Activated CD4-positive, alpha-beta T cell treated with anti-CD3 and anti-CD28 coated beads for 24 hours (primary cell): ENCODE measurements around the gene FDX2.

Experiments
- DNase-seq, 2 donors: peaks; one replicate each; pipeline ENCODE4 v3.0.0-alpha.2; 2020; ENCODE audit warnings: low read depth in 2 of 2

The FDX2 gene

DNA sequence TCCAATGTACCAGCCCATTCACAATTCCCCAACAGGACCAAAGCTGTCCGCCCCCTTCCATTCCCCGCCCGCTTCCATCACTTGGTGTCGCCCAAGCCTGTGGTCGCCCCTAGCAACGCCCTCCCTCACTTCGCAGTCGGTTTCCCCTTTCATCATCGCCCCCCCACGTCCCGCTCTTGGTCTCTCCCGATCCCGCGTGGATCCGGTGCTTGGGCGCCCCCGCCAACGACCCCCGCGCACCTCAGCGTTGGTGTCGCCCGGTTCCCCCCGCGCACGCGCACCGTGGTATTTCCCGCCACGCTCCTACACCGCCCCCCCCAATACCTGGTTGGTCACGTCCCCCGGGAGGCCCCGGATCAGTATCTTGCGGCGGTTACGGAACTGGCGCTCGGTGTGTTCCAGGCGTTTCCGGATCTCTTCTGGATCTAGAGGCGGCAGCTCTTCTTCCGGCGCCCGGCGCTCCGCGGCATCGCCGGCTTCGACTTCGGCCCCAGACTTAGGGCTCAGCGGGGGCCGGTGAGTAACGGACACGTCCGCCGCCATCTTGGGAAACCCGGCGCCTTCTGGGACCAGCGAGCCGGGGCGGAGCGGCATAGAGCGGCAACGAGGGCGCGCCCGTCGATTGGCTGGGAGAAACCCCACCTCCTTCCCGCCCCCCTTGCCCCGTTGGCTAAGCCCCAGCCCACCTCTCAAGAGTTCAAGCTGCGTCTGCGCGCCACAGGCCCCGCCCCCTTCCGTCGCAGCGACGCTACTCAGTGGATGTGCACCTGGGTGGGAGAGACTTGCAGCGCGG lies 17.3 kb upstream of the FDX2 start, which contains the start of gene RAVER1:
Gene RAVER1, minus strand, starts transcription at position 565 of the 793 bp plus-strand sequence. Its CDS starts 22 bp downstream, at position 543.
- peak; percentile 97 to 99 for DNase-seq

DNA sequence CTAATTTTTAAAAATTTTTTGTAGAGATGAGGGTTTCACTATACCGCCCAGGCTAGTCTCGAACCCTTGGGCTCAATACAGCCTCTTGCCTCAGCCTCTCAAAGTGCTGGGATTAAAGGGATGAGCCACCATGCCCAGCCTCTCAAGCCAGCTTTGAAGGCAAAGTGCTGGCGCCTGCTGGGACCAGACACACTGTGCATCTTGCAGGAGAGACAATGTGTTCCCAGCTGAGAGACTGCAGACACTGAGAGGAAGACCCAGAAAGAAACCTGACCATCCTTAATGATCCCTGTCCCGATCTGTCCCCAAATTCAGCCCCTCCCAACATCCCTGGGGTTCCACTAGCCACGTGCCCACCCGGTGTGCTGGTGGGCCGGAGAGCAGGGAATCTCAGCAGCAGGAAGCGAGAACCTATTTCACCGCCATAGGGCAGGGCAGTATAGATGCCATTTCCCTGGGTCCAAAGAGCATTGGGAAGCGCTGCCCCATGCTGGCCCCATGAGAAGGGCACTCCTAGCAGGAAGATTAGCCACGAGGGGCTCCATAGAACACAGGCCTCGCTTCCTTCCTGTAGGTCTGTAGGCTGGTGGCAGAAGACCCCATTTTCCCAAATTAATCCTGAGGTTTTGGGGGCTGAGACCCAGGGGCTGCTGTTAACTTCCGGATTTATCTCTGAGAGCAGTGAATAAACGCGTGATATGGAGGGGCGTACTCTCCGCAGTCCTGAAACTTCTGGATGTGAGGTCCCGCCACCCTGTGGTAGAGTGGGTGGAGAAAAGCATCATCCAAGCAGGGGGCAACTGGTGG lies 16.5 kb upstream of the FDX2 start:
- no peak for DNase-seq

DNA sequence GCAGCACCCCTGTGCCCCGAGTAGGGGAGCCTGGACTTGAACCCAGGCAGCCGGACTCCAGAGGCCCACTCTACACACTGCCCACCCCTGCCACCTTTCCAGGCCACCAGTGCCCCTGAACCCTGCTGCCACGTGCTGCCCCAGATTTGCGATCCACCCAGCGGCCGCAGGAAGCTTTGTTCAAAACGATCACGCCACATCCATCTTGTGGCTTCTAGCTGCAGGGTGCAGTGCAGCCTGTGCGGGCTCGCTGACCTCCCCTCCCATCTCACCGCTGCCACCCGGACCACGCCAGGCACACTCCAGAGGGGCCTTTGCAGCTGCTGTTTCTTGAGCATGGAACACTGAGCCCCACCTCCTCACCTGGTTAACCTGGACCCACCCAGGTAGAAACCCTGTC lies 13.7 kb upstream of the FDX2 start:
- DNase-seq = no peak

DNA sequence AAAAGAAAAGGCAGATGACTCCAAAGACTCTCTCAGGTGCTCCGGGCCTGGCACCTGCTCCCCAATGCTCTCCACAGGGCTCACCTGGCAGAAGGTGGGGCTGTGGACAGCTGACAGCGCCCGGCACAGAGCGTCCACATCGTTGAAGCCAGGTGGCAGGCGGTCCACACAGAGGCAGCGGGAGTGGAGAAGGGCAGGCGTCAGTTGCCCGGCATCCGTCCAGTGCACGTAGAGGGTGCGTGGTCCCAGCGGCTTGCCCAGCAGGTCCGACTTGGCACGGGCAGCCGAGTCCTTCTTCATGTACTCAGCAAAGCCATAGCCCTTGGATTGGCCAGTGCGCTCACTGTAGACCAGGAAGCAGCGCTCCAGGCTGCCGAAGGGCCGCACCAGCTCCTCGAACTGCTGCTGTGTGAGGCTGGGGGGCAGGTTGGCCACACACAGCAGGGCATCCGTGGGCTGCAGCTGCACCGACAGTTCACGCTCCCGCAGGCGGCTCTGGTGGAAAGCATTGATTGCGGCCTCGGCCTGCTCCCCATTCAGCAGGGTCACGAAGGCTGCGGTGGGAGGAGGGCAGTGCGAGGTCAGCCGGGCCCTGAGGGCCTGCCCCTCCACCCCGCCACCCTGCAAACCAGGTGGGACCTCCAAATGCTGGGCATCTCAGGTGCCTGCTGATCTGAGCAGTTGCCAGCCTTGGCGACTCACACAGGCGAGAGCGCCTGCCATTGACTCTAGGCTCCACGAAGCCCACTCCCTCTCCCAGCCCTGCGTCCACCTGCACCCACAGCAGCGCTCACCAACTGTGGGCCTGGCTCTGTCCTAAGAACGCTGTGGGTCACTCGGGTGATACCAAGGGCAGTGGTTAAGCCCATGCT lies 13.0 kb upstream of the FDX2 start:
- DNase-seq = no peak

DNA sequence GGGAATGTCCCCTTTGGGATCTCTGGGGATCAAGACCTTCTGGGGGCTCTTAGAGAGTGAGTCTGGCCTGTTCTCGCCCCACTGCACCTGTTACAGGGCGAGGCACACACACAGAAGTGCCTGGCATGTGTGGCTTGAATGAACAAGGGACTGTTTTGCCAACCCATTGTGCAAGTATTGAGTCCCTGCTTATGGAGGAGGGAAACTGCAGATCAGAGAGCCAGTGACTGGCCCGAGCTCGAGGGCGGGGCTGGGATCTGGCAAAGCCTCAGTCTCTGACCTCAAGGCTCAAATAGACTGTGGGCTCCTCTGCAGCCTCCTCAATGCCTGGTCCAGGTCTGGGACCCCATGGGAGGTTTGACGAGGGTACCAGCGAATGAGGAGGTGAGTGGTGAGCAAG lies 12.0 kb upstream of the FDX2 start:
- DNase-seq = no peak

DNA sequence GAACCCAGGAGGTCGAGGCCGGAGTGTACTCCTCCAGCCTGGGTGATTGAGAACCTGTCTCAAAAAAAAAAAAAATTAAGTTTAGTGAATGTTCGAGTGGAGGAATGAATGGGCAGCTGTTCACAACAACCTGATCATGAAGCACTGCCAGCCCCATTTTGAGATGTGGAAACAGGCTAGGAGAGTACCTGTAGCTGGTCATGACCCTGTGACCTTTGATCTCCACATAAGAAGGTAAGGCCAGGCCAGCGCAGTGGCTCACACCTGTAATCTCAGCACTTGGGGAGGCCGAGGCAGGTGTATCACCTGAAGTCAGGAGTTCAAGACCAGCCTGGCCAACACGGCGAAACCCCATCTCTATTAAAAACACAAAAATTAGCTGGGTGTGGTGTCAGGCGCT lies 9.9 kb upstream of the FDX2 start:
- no peak for DNase-seq

DNA sequence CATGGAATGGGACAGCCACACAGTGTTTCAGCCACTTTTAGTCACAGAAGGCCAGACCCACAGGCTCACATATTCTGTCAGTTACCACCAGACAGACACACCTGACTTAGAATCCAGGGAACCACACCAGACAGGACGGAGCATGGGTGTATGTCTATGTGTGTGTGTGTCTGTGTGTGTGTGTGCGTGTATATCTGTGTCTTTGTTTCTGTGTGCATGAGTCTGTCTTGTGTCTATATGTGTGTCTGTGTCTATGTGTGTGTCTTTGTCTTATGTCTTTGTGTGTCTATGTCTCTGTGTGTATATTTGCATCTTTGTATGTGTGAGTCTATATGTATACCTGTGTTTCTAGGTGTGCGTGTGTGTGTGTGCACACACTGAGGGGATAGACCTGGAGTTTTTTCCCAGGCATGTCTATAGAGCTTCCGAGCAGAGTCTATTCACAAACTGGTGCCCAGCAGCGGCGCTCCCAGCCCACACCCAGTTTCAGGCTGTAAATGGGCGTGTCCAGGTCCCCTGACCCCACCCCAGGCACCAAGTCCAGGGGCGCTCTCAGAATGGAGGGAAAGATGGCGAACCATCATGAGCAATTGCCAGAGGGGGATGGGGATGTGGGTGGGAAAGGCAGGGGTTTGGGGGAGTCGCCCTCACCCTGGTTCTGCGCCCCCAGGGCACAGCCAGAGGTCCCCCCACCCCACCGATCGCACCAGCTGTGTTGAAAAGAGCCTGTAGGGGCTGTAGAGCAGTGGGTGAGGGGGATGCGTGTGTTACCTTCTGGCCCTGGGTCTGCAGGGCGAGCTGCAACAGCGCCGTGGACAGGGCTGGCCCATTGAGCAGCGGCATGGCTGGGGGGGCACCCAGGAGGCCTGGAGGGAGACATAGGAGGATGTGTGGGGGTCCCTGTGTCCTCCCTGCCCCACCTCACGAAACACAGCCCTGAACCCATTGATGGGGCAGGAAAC lies 6.3 kb upstream of the FDX2 start:
- no peak for DNase-seq

DNA sequence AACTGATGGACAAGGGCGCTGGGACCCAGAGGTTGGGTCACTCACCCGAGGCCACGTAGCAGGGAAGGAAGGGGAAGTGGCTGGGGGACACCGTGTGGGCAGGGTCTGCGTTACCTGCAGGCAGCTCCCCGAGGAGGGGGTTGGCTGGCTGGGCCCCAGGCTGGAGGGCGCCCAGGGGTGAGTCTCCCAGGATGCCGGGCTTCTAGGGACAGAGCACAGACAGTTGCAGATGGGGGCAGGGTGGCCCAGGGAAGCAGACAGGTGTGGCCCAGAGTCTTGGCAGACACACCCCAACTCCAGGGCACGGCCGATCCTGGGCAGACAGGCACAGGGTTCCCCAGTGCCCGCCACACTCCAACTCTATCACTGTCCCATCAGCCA lies 5.6 kb upstream of the FDX2 start:
- DNase-seq = no peak

DNA sequence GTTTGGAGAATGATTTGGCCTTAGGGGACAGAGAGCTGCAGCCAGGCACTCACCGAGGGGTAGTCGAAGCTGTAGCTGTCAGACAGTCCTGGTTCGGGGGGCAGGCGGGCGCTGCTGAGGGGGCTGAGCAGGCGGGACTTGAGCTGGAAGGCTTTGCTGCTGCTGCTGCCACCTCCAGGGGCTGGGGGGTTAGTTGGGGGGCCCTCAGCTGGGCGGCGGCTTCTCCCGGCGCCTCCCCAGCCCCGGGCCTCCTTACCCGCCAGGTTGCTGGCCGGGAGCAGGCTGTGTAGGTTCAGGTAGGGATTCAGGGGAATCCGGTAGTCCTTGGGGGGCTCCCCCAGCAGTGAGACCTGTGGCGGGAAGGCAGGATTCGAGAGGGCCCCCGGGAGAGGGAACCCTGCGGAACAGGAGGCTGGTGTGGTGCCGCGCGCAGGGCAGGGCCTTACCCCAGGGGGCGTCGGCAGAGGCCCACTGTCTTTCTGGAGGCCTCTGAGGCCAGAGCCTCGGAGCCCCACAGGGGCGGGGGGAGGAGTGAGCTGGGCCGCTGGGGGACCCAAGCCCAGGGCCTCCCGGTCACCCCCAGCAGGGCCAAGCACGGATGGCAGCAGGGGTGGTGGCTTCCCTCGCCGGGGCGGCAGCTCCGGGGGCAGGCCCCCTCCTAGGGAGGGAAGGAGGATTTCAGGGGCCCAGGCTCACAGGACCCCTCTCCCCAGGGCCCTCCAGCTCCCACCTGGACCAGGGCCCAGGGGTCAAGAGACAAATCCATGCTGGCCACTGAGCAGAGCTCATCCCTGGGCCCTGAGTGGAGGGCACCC lies 5.0 kb upstream of the FDX2 start:
- DNase-seq = no peak

DNA sequence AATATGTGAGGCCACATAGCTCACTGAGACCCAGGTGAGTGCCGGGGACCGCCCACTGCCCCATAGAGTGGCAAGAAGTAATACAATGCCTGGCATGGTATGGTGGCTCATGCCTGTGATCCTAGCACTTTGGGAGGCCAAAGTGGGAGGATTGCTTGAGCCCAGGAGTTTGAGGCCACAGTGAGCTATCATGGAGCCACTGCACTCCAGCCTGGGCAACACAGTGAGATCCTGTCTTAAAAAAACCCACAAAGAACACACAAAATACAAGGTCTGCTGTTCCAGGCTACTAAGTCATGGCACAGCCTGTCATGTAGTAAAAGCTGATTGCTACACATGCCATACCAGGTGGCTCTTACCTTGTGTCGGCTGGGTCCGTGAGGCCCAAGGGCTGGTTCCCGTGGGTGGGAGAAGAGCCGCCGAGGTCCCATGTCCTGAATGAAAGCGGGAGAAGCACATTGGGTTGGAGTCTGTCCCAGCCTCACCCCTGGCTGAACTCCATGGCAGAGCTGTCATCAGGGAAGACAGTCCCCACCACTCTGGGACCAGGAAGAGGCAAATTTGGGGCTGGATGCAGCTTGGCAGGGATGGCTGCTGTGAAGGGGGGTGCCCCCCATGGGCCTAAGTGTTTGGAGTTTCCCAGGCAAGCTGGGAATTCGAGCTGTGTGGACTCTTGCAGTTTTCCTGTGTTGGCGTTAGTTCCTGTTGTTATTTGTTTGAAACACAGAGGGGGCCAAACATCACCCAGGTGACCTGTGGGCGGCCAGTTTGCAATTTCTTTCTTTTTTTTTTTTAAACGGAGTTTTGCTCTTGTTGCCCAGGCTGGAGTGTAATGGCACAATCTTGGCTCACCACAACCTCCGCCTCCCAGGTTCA lies 3.2 kb upstream of the FDX2 start:
- no peak for DNase-seq

DNA sequence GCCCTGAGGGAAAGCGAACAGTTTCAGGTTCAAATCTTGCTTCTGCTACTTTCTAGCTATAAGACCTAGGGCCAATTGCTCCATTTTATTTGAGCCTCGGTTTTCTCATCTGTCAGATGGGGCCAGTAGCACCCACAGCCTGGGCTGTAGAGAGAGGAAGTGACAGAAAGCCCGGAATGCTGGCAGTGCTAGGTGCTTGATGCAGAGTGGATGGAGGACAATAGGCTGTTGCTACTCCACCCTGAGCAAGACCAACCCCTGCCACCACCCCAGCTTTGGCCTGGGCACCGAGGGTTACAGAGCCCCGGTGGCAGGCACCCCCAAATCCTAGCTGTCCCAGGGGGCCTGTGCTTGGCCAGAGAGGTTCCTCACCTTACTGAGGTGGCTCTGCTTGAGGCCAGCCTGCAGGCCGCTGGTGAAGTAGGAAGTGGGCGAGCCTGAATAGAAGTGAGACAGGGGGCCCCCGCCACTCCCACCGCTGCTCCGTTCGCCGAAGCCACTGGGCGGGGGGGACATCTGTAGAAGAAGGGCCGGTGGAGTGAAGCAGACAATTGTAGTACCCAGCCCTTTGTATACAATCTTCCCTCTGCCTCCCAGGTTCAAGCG lies 2.1 kb upstream of the FDX2 start:
- DNase-seq = no peak

DNA sequence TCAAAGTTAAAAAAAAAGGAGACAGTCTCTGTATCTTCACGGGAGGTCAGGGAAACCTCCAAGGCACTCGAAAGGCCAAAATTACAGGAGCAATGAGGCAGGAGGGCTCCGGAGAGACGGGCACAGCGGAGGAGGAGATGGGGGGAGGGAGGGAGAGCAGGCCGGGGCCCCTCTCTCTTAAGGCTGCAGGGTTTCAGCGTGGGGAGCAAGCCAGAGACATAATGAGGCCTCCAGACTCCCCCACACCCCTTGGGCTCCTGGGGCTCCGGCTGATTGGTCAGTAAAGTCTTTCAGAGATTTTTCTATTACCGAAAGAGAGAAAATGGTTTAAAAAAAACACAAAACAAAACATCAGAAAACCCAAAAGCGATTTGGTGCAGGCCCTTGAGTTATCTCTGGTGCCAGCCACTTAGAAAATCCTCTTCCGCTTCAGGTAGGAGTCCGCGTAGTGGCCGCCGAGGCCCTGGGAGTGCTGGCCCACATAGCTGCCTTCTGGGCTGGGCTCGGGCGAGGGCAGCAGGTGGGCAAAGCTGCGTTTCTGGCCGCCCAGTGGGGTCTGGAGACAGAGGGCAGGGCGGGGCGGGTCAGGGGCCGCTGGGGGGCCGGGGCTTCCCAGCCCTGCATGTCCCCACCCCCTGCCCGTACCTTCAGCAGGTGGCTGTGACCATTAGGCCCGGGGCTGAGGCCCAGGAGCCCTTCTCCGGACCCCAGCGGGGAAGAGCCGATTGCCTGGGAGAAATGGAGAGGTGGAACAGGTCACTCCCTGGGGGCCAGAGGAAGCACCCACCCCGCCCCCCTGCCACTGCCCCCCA lies 1.4 kb upstream of the FDX2 start:
- DNase-seq = no peak

DNA sequence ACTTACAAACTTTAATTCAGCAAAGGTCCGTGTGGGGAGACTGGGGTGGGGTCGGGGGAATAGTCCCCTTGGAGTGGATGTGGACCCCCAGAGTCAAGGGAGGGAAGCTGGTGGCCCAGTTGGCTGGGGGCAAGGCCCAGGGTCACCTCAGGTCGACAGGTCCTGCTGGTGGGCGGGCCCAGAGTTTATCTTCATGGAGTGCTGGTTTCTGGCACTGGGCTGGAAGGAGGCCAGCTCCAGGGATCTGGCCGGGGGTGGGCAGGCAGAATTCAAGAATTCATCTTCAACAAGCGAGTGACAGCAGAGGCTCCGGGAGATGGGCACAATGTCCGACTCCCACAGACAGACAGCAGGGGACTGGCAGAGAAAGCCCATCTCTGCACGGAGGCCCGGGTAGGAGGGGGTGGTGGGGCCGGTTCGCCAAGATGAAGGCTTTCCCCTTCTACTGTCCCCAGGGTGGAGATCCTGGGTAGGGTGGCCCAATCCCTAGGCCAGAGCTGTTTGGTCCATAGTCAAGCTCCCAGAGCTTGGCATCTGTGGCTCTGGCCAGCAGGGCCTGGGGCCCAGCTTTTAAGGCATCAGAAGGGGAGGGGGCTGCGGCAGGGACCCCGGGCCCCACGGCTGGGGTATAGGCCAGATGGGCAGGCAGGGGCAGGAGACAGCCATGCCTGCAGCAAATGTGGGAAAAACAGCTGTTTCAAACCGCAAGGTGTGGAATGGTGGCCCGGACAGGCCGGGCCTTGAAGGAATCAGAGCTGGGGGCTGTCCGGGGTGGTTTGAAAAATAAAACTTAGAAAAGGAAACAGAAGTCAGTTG lies 622 bp upstream of the FDX2 start:
- DNase-seq = no peak

DNA sequence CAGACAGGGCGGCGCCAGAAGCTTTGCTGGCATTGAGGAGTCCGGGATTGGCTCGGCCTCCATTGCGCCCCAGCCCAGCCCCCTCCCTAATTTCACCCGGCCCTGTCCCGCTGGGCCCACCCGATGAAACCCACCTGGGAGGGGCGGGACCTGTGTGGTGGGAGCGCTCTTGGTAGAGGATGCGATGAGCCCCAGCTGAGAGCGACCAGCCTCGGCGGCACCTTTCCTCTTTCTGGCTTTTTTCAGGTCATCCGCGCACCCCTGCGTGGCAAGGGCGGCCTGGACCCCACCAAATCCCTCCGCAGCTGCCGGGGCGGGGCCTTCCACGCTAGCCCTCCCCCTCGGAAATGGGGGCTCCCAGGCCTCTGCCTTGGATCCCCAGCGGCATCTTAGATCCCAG lies 6.4 kb downstream of the FDX2 start, which contains the start of gene ZGLP1:
Gene ZGLP1, minus strand, starts transcription at position 393 of the 400 bp plus-strand sequence.
- DNase-seq = no peak

DNA sequence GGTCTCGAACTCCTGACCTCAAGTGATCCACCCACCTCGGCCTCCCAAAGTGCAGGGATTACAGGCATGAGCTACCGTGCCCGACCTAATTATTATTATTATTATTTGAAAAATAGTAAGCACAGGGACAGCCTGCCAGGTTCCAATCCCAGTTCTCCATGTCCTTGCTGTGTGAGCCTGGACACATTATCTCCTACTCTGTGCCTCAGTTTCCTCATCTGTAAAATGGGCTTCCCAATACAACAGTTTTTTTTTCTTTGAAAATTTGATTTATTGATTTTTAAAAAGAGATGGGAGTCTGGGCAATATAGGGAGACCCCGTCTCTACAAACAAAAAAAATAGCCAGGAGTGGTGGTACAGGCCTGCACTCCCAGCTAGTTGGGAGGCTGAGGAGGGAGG lies 9.5 kb downstream of the FDX2 start:
- DNase-seq = no peak

DNA sequence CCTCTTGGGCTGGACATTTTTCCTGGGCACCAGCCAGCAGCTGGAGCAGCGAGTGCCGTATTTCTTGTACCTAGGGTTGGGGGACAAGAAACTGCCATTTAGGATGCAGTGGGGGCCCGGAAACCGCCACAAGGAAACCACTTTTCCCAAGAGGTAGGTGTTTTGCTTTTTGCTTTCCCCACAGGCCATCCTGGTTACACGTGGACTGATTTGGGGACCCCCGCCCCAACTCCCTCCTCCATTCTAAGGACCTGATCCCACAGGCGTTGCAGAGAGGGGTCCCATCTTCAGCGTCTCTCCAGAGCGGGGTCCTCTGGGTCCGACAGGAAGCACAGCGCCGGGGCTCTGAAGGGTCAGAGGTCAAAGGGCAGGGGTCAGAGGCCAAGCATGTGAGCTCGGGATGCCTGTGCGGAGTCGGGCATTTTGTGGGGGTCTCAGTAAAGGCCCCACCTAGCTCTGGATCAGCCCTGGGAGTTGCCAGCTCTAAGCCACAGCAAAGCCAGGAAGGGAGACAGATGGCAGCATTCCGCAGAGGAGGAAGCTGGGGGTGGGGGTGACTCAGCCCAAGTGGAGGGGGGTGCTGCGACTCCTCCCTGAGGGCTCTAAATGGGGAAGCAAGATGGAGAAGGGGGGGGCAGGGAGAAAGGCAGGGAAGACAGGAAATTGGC lies 10.5 kb downstream of the FDX2 start:
- no peak for DNase-seq
